Measurements from ENCODE around the gene CLDN19.
"Not testable (repeated sequence)": the region's sequence is repeated elsewhere in the genome, so short reads cannot be mapped to it uniquely, and the experiment has no call there.

Gene CLDN19

DNA sequence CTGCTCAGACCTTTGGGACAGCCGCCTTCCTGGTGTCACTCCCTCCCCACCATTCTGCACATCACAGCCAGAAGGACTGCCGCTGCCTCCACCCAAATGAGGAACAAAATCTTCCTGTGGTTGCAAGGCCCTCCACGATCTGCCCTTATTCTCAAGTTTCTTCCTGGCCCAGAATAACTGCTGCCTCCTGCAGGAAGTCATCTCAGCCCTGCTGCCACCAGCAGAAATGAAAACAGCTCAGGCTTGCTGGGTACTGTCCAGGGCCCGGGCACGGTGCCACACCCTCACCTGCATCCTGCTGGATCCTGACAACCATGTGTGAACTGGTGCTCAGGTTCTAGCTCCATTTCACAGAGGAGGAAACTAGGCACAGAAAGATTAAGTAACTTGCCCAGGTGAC, 2.8 kb downstream of the CLDN19 start:
- FAIRE-seq, result no peak

DNA sequence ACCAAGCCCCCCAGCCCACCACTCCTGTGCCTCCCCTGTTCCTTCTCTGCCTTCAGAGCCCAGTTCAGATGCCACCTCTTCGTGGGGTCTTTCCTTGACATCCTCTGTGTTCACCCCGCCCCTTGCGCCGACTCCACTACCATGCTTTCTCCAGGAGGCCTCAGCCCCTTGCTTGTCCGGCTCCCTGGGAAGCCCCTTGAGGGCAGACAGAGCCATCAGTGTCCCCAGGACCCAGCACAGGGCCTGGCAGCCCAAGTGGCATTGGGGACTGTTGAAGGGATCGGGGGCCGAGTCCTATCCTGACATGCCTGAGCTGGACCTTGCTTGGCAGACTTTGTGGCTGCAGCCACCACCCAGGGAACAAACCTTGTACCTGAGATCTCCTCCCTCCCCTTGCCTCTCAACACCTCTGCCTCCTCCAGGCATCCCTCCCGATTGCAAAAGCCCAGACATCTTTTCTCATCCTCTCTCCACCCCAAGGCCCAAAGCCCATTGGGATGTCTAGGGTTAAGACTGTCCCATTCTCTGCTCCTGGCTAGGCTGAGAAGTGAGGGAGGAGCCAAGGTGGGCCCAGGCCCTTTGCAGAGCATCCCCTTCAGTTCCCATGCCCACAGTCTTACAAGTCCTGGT, 3.4 kb downstream of the CLDN19 start:
- FAIRE-seq, result no peak

DNA sequence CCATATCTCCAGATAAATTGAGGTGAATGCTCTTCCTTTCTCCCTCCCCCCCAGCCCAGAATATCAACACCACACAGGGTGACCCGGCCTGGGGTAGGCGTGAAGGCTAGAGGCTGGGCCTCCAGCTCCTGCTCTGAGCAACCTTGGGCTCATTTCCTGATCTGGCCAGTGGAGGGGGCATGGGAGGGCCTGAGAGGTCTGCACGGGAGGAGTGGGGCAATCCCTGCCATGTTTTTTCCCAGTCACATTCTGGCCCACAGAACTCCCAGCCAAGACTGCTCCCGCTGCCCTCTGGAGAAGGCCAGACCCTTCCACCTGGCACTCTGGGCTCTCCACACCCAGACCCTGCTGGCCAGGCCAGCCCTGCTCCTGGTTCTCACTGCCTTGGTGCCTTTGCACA, 3.9 kb downstream of the CLDN19 start:
- no peak for FAIRE-seq

DNA sequence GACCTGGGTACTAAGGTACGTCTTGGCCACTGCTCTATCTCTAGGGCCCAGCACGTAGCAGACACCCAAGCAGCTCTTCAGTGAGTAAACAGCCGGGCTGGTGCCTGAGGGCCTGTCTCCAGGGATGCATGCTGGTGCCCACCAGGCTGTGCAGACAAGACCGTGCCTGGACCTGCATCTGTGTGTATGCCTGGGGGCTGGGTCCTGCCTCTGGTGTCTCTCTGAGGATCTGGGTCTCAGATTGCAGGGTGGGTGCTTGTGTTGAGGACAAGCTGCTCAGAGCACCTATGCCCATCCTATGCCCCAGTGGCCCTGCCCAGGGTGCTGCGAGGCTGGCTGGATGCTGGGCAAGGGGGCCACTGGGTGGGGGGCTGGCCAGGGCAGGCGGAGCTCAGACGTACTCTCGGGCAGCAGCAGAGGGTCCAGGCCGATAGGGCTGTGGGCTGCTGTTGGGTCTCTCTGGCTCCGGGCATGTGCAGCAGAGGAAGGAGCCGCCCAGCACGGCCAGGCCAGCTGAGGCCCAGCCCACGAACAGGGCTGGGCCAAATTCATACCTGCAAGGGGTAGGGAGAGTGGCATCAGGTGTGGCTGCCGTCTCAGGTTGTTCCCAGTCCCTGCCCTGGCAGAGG, 4.4 kb downstream of the CLDN19 start:
- FAIRE-seq, result no peak

DNA sequence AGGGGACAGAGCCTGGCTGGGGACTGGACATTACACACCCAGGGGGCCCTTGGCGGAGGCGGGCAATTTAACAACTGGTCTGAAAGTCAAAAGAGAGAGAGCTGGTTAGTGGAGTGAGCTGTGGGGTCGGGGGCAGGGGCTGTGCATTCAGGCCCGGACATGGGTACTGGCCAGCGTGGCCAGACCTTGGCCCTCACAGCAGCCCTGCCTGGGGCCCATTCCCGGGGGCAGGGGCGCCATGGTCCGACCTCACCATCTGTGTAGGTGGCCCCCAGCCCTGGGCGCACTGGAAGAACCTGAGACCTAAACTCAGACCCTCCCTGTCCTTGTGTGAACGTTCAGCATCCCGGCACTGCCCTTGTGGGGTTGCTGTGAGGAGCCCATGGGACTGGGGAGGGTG, 5.0 kb downstream of the CLDN19 start:
- no peak for FAIRE-seq

DNA sequence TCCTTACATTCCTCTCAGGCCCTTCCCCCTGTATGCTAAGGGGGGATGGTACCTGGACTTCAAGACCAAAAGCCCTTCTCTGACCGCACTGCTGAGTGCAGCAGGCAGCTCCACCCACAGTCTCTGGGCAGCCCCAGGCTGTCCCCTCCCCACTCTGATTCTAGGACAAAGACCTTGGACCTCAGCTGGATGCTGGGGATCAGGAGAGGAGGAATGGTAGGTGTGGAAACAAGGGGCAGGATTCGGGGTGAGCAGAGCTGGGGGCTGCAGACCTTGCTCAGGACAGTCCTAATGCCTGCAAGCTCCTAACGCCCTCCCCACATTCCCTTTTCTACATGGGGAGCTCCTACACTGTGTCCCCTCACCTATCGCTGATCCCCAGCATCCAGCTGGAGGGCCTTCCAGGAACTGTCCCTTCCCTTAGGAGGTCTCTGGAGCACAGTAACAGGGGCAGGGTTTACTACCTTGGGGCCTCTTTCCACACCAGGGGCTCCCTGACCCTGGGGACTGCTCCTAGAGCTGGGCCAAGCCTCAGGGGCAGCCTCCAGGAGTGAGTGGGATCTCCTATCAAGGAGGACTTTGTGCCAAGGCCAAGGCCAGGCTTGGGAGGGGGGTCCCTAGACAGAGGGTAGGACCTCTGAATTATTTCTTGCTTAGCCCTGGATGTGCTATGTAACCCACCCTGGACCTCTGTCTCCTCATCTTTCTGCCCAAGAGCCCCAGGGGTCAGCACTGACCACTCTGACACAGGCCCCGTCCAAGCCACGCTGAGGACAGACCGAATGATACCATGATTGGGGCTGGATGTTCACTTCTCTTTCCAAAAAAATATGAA, 5.6 kb downstream of the CLDN19 start:
- FAIRE-seq, result no peak

DNA sequence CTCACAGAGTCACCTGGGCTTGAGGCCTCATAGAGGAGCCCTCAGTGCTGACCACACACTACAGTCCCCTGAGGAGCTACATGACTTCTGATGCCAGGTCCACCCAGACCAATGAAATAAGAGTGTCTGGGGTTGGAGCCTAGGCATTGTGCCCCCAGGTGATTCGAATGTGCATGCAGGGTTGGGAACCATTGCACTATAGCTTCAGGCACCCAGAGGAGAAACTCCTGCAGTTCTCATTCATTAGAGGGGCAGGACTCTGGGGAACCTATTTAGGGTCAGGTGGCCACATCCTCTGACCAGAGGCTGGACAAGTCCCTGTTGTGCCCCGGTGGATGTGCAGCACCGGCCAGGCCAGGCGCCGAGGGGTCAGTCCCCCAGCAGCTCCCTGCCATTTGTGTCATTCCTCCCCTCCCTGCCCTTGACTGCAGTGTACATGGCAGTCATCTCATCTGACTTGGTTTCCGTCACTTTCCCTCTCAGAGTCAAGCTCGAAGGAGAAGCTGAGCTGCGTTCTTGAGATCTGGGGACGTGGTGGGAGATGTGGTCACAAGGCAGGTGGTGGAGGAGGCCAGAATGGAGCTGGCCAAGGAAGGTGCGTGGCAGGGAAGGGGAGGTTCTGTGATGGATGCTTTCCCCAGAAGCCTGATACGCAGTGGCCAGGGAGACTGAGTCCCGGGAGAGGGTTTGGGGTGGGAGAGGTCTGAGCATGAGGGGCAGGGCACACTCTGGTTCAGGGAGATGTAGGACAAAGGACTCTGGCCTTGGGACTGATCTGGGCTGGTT, 6.4 kb downstream of the CLDN19 start:
- FAIRE-seq, result no peak

DNA sequence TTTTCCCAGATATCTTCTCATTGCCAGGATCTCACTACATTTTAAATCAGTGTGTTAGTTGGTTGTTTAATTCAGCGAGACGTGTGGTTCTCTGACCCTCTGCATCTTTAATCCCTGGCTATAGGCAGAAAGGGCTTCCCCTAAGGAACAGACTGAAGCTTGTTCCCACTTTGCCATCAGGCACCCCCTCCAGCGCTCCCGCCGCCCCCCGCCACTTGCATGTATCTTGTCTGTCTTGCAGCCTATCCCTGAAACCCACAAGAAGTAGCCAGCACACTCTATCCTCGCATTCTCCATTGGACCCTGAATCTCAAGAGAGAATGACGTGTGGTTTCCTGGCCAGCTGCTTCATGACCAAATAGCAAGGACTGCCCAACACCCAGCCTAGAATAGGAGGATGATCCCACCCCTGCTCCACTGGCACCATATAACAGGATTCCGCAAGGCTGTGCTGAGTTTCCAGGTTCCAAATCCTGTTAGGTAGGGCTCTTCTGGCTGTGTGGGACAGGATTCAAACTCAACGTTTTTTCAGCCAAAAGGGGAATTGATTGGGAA, 7.8 kb downstream of the CLDN19 start:
- FAIRE-seq, result no peak

DNA sequence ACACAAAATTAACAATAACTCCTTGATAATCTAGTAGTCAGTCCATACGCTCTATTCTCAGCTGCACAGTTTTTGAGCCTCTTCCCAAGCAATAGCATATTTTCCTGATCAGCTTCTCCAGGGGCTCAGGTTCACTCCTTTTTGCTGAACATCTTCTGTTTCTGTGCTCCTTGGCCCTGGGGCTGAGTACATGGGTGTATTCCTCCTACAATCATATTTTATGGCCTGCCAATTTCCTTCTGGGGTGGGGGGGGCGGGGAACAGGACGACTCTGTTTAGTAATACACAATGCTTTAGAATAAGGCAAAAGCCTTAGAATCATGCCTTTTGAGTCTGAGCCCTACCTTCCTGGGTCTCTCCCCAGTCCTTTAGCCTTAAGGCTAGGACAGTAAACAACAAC, 8.5 kb downstream of the CLDN19 start:
- FAIRE-seq, result no peak

DNA sequence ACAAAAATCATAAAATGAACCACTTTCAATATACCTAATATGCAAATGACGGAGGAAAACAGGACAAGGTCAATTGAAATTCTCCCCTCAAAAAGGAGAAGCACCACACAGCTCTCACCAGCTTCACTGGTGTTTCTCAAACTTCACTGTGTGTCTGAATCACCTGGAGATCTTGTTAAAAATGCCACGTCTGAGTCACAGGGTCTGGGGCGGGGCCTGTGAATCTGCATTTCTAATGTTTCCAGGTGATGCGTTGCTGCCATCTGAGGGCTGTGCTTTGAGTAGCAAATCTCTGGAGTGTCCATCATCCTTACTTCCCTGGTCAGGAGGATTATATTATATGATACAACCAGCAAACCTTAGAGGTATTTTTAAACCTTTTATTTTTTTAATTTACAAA, 9.0 kb downstream of the CLDN19 start:
- FAIRE-seq, result no peak

DNA sequence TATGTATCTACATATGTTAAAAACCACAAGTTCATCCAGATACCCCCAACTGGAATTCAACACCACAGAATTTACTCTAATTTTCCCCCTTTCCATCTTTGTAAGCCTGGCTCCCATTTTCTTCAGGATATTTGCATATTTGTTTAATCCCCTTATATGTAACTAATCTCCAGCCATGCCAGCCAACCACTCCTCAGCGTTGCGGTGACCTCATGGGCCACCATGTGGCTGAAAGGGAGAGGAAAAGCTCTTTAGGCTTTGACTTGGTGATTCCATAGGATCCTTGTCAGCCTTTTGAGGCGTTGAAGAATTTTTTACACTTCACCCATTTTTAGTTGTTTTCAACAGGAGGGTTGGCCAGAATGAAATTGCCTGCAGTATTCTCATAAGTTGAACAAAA, 10.0 kb downstream of the CLDN19 start:
- FAIRE-seq, result no peak

DNA sequence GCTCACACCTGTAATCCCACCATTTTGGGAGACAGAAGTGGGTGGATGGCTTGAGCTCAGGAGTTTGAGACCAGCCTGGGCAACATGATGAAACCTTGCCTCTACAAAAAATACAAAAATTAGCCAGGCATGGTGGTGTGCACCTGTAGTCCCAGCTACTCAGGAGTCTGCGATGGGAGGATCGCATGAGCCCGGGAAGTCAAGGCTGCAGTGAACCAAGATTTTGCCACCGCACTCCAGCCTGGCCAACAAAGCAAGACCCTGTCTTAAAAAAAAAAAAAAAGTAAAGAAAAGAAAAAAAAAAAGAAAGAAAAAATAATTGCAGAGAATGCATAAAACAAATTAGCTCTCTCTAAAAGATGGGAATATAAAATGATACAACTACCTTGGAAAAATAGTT, 14.2 kb downstream of the CLDN19 start:
- FAIRE-seq, result peak; percentile 83

DNA sequence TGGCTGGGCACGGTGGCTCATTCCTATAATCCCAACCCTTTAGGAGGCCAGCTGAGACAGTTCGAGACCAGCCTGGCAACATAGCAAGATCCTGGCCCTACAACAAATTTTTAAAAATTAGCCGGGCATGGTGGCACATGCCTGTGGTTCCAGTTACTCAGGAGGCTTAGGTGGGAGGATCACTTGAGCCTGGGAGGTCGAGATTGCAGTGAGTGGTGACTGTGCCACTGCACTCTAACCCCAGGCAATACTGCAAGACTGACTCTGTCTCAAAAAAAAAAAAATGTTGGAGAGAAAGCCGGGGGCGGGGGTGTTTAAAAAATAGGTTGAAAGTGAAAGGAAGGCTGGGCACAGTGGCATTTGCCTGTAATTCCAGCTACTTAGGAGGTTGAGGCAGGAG, 16.5 kb downstream of the CLDN19 start:
- FAIRE-seq, result no peak

DNA sequence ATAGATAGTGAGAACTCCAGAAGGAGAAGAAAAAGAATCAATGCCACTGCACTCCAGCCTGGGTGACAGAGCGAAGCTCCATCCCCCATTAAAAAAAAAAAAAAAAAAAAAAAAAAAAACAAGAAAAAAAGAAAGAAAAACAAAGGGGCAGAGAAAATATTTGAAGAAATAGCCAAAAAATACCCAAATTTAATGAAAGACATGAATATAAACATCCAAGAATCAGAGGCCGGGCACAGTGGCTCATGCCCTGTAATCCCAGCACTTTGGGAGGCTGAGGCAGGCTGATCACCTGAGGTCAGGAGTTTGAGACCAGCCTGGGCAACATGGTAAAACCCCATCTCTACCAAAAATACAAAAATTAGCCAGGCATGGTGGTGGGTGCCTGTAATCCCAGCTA, 17.6 kb downstream of the CLDN19 start:
- not testable (repeated sequence) for FAIRE-seq

DNA sequence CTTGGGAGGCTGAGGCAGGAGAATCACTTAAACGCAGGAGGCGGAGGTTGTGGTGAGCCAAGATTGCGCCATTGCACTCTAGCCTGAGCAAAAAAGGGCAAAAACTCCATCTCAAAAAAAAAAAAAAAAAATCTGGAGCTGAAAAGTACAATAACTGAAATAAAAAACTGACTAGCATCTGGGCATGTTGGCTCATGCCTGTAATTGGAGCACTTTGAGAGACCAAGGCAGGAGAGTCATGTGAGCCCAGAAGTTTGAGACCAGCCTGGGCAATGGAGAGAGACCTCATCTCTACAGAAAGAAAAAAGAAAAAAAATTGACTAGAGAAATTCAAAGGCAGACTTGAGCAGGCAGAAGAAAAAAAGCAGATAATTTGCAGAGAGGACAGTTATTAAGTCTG, 18.1 kb downstream of the CLDN19 start:
- no peak for FAIRE-seq

DNA sequence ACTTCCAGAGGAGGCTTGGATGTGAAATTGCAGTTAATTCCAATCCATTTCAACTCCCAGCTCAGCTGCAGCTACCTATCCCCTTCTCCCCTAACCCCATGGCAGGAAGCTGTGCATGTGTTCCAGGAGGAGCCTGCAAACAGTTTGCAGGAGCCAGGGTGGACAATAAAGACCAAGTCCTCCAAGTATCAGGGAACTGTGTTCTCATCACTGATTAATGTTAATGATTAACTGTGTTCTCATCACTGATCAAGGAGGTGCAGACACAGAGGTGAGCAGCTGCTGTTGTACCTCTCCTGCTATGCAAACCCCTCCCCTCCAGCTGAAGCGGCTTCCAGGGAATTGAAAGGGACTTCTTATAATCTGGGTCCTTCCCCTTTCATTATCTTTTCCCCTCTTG, 19.2 kb downstream of the CLDN19 start:
- no peak for FAIRE-seq

DNA sequence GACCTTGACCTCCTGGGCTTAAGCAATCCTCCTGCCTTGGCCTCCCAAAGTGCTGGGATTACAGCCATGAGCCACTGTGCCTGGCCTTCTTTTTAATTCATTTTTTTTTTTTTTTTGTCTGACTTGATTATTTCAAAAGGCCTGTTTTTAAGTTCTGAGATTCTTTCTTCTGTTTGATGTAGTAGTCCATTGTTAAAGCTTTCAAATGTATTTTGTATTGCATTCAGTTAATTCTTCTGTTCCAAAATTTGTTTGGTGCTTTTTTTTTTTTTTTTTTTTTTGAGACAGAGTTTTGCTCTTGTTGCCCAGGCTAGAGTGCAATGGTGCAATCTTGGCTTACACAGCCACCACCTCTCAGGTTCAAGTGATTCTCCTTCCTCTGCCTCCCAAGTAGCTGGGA, 25.6 kb downstream of the CLDN19 start:
- not testable (repeated sequence) for FAIRE-seq

DNA sequence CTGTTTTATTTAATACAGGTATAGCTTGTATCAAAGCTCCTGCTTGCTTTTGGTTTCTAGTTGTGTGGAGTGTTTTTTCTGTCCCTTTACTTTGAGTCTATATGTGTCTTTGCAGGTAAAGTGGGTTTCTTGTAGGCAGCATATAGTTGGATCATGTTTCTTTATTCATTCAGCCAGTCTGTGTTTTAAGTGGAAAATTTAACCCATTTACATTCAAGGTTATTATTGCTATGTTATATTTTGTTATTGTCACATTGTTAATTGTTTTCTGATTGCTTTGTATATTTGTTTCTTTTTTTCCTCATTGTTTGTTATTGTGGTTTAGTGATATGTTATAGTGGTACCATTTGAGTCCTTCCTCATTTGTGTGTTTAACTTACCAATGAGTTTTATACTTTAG, 26.7 kb downstream of the CLDN19 start:
- FAIRE-seq, result no peak

DNA sequence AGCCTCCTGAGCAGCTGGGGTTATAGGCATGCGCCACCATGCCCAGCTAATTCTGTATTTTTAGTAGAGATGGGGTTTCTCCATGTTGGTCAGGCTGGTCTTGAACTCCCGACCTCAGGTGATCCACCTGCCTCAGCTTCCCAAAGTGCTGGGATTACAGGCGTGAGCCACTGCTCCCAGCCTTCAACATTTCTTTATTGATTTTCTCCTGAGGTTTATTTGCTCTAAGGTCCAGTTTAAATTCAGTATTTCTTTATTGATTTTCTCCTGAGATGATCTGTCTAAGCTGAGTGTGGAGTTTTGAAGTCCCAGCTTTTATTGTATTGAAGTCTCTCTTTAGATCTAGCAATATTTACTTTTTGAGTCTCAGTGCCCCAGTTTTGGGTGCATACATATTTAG, 27.2 kb downstream of the CLDN19 start:
- FAIRE-seq, result not testable (repeated sequence)

DNA sequence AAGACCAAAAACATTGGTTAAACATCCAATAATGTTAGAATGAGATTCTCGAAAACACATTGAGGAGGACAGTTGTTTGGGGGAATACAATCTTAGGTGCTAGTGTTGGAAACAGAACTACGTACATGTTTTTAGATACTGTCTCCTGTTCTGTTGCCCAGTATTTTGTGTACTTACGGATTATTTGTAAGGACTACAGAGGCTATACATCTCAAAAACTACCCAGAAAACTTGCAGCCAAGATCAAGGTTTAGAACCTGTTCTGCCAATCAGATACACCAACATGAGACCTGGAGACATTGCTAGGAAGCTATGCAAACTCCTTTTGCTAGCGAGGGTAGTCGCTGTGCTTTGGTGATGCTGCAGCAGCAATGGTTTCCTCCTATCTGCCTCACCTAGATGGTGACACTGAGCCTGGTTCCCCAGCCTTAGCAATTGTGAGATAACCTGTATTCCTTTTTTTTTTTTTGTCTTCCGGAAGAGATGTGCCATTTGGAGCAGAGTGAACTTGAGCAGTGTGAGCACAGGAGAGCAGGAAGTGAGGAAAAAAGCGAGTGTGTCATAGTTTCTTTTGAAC, 36.1 kb downstream of the CLDN19 start:
- FAIRE-seq, result no peak

DNA sequence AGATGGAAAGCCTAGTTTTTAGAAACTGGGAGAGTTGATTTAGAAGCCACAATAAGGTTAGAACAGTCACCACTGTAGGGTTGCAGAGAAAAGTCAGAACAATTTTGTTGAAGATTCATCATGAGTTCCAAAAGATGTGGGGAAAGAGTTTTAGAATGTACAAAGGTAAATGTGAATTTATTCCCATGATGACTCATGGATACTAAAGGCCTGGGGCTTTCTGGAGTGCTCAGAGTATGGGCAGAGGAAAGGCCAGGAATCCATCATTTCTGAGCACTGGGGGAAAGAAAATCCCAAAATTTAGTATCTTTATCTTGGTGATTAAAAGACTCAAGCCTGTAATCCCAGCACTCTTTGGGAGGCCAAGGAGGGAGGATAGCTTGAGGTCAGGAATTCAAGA, 40.0 kb downstream of the CLDN19 start:
- FAIRE-seq, result no peak

DNA sequence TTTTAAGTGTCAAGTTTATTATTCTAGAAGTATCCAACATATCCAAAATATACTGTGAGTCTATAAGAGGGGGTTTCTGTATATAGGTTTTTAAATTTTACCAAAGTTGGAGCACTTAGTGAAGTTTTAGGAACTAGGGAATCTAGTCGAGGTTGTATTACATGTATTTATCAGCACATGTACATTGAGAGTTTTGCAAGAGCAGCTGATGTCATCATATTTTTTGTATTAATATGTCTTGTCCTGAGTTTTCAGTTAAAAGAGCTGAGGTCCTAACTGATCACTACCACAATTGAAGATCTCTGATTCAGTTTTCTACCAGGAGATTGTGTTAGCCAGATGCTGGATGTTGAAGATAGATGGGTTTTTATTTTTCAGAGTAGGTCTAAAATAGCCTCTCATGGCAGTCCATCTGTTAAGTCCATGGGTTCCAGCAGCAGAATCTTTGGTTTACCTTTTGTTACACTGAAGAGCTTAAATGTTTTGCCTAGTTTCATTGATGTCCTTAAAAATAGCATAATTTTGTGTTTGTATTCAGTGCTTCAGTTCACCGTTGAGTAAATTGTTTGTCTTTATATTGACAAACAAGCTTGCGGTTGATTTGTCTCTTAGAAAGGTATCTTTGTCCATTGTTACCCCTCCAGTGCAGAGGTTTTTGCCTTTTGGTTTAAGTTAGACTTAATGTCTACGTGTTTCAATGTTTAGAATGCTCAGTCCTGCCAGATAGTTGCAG, 41.8 kb downstream of the CLDN19 start:
- no peak for FAIRE-seq
